Measurements from ENCODE around the gene RPIA. TPM values are rescaled to one million over a fixed set of nuclear protein-coding genes. Genes with fewer than 3 reads are reported as not detected.

RPIA gene
- total RNA-seq, 1 experiment from 2014 or later = 21.3 TPM

GRCh38 chr2:88729061-88729745 lies 37.7 kb downstream of the RPIA start:
- no peak overlapping the region for H2AFZ ChIP-seq
- BruUV-seq (replicated peaks) = no TSS peak
- TF ChIP-seq, protein P1, sequence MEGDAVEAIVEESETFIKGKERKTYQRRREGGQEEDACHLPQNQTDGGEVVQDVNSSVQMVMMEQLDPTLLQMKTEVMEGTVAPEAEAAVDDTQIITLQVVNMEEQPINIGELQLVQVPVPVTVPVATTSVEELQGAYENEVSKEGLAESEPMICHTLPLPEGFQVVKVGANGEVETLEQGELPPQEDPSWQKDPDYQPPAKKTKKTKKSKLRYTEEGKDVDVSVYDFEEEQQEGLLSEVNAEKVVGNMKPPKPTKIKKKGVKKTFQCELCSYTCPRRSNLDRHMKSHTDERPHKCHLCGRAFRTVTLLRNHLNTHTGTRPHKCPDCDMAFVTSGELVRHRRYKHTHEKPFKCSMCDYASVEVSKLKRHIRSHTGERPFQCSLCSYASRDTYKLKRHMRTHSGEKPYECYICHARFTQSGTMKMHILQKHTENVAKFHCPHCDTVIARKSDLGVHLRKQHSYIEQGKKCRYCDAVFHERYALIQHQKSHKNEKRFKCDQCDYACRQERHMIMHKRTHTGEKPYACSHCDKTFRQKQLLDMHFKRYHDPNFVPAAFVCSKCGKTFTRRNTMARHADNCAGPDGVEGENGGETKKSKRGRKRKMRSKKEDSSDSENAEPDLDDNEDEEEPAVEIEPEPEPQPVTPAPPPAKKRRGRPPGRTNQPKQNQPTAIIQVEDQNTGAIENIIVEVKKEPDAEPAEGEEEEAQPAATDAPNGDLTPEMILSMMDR (conservative IDR thresholded peaks at IDR 0.05) = no peak
- no peak for TF ChIP-seq EZH2 (IDR thresholded peaks at IDR 0.05; ENCODE audit: low read depth)
- H3F3A ChIP-seq (ENCODE audit: insufficient read depth, low read depth) = no peaks in the 10 kb centered on the region
- POLR2A ChIA-PET (ENCODE audit: unreplicated experiment) = no interaction called here
- no peak for DNase-seq
- H3K27me3 ChIP-seq (ENCODE audit: insufficient read depth, low read depth) = no peaks in the 10 kb centered on the region
- no peaks in the 10 kb centered on the region for H3K79me2 ChIP-seq (ENCODE audit: low read depth)
- H3K4me3 ChIP-seq = no peak overlapping the region
- no peaks in the 10 kb centered on the region for H3K36me3 ChIP-seq (ENCODE audit: low read depth)
- H3K9me2 ChIP-seq (ENCODE audit: insufficient read depth) = no peaks in the 10 kb centered on the region
- H3K4me1 ChIP-seq (replicated peaks; ENCODE audit: insufficient read depth) = no peaks in the 10 kb centered on the region
- intact Hi-C loops (cut with micrococcal nuclease; ENCODE audit: unreplicated experiment) = no loop called here
- H3K4me2 ChIP-seq = no peak overlapping the region
- CTCF ChIA-PET = no interaction called here
- no peaks in the 10 kb centered on the region for H4K20me1 ChIP-seq (ENCODE audit: insufficient read depth)
- no peak overlapping the region for H3K27ac ChIP-seq
- no peaks in the 10 kb centered on the region for H3K9me3 ChIP-seq (ENCODE audit: insufficient read depth, low read depth)

- H3K9me3 ChIP-seq (ENCODE audit: insufficient read depth, low read depth) = no peaks in the 10 kb centered on the region
- H3K27ac ChIP-seq = no peak overlapping the region
- no peaks in the 10 kb centered on the region for H3K9me2 ChIP-seq (ENCODE audit: insufficient read depth)
- H3F3A ChIP-seq (ENCODE audit: insufficient read depth, low read depth) = no peaks in the 10 kb centered on the region
- no peak overlapping the region for H3K4me2 ChIP-seq
- DNase-seq = no peak
- no peak for TF ChIP-seq EZH2 (IDR thresholded peaks at IDR 0.05; ENCODE audit: low read depth)
- TF ChIP-seq, protein P1 (conservative IDR thresholded peaks at IDR 0.05) = no peak
- no peaks in the 10 kb centered on the region for H3K79me2 ChIP-seq (ENCODE audit: low read depth)
- H3K36me3 ChIP-seq (ENCODE audit: low read depth) = 0 out of 2 replicates have a peak, but pooled peaks cover 5% of the 10 kb centered on the region
- BruUV-seq (replicated peaks) = no TSS peak
- ChIA-PET POLR2A (ENCODE audit: unreplicated experiment) (interaction anchor here (0.7 kb wide), 1 partner anchor 43 kb away, joined by 4 read pairs; no protein-coding TSS in a partner anchor), CTCF (no interaction called here)
- no peak overlapping the region for H2AFZ ChIP-seq
- intact Hi-C loops (cut with micrococcal nuclease; ENCODE audit: unreplicated experiment) = no loop called here
- no peaks in the 10 kb centered on the region for H3K27me3 ChIP-seq (ENCODE audit: insufficient read depth, low read depth)
- no peaks in the 10 kb centered on the region for H4K20me1 ChIP-seq (ENCODE audit: insufficient read depth)
- peaks cover 16% of the 10 kb centered on the region; the same call in 1 of the 2 replicates for H3K4me1 ChIP-seq (replicated peaks; ENCODE audit: insufficient read depth)
- H3K4me3 ChIP-seq = no peak overlapping the region
Measured at GRCh38 chr2:88733155-88733902, 41.9 kb downstream of the RPIA start.

DNA sequence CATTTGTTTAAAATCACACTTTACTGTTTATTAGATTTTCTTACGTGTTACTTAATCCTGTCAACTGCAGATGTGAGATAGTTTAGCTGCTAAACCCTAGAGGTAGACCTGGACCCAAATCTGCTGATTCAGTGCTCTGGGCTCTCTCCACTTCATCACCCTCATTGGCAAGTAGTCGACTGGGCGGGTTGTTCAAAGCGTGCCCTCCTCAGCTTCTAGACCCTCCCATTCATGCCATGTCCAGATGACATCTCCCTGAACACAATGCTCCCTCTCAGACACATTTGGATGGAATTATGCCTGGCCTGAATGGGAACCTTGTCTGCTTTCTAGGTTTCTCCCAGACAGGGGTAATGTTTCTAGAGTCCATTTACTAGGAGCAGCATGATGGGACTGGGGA lies 43.7 kb downstream of the RPIA start:
- BruUV-seq (replicated peaks) = no TSS peak
- intact Hi-C loops (cut with micrococcal nuclease; ENCODE audit: unreplicated experiment) = loop anchor here (5.0 kb wide), 1 partner anchor 43 kb away; the partner anchor contains the start of gene RPIA
- peaks cover 16% of the 10 kb centered on the region; the same call in 1 of the 2 replicates for H3K4me1 ChIP-seq (replicated peaks; ENCODE audit: insufficient read depth)
- TF ChIP-seq, protein P1 (conservative IDR thresholded peaks at IDR 0.05) = no peak
- TF ChIP-seq EZH2 (IDR thresholded peaks at IDR 0.05; ENCODE audit: low read depth) = no peak
- H3K27me3 ChIP-seq (ENCODE audit: insufficient read depth, low read depth) = no peaks in the 10 kb centered on the region
- H4K20me1 ChIP-seq (ENCODE audit: insufficient read depth) = no peaks in the 10 kb centered on the region
- H2AFZ ChIP-seq = no peak overlapping the region
- 0 out of 2 replicates have a peak, but pooled peaks cover 5% of the 10 kb centered on the region for H3K36me3 ChIP-seq (ENCODE audit: low read depth)
- H3K79me2 ChIP-seq (ENCODE audit: low read depth) = no peaks in the 10 kb centered on the region
- no peak overlapping the region for H3K4me3 ChIP-seq
- no peaks in the 10 kb centered on the region for H3K9me3 ChIP-seq (ENCODE audit: insufficient read depth, low read depth)
- H3F3A ChIP-seq (ENCODE audit: insufficient read depth, low read depth) = no peaks in the 10 kb centered on the region
- no peak overlapping the region for H3K4me2 ChIP-seq
- ChIA-PET CTCF (interaction anchor here (0.6 kb wide), 1 partner anchor 381 kb away, joined by 3 read pairs; no protein-coding TSS in a partner anchor), POLR2A (ENCODE audit: unreplicated experiment) (no interaction called here)
- no peaks in the 10 kb centered on the region for H3K9me2 ChIP-seq (ENCODE audit: insufficient read depth)
- no peak overlapping the region for H3K27ac ChIP-seq
- no peak for DNase-seq
